Fibroblast of lung (primary cell): ENCODE measurements around the gene SLC39A8. TPM values are rescaled to one million over a fixed set of nuclear protein-coding genes. Genes with fewer than 3 reads are reported as not detected.

Source experiments
- DNase-seq, 2 donors: peaks; one replicate each; pipeline versions ENCODE4 v3.0.0 to v3.0.0-alpha.2; 2010; ENCODE audit warnings: low read depth in 2 of 2
- H2AFZ ChIP-seq: 2 replicates; pipeline ENCODE4 v1.5.1; 2012; ENCODE audit warnings: low read length, control low read depth, inconsistent platforms
- H3K27ac ChIP-seq: 2 replicates; pipeline ENCODE4 v1.5.1; 2011; ENCODE audit warnings: low read length, control low read depth; ENCODE audit not compliant: insufficient read depth
- H3K27me3 ChIP-seq: 2 replicates; pipeline ENCODE4 v1.5.1; 2011; ENCODE audit warnings: mild to moderate bottlenecking, low read length; ENCODE audit not compliant: control insufficient read depth, insufficient read depth
- H3K36me3 ChIP-seq: 2 replicates; pipeline ENCODE4 v1.5.1; 2011; ENCODE audit warnings: low read length; ENCODE audit not compliant: control insufficient read depth, insufficient read depth
- H3K4me1 ChIP-seq: 2 replicates; pipeline ENCODE4 v1.5.1; 2011; ENCODE audit warnings: low read length; ENCODE audit not compliant: control insufficient read depth, insufficient read depth; ENCODE audit errors: extremely low read depth
- H3K4me2 ChIP-seq: 2 replicates; pipeline ENCODE4 v1.5.1; 2011; ENCODE audit warnings: low read length, control low read depth; ENCODE audit not compliant: insufficient read depth; ENCODE audit errors: extremely low read depth
- H3K4me3 ChIP-seq, 4 experiments: fragments of 200-600 bp in 1 of 4; sonication (generic) in 1 of 4; replicated peaks in 1 of 4; 2 replicates each; pipeline ENCODE4 v1.5.1; 2011 to 2016; ENCODE audit warnings: low read length in 4 of 4, low read depth in 3 of 4, mild to moderate bottlenecking in 3 of 4, control low read depth in 2 of 4, inconsistent platforms in 1 of 4, mixed read lengths in 1 of 4; ENCODE audit not compliant: insufficient read depth in 1 of 4; ENCODE audit errors: control extremely low read depth in 1 of 4
- H3K79me2 ChIP-seq: 2 replicates; pipeline ENCODE4 v1.5.1; 2012; ENCODE audit warnings: mild to moderate bottlenecking, low read length, inconsistent platforms; ENCODE audit not compliant: control insufficient read depth, insufficient read depth
- H3K9ac ChIP-seq: 2 replicates; pipeline ENCODE4 v1.5.1; 2011; ENCODE audit warnings: mild to moderate bottlenecking, low read length, control low read depth; ENCODE audit not compliant: insufficient read depth
- H3K9me3 ChIP-seq: 2 replicates; pipeline ENCODE4 v1.5.1; 2012; ENCODE audit warnings: low read depth, low read length; ENCODE audit not compliant: control insufficient read depth, insufficient read depth
- H4K20me1 ChIP-seq: 2 replicates; pipeline ENCODE4 v1.5.1; 2011; ENCODE audit warnings: low read length; ENCODE audit not compliant: control insufficient read depth, insufficient read depth; ENCODE audit errors: extremely low read depth
- CTCF ChIP-seq, 2 donors: IDR thresholded peaks in 1 of 2; conservative IDR thresholded peaks in 1 of 2; 1 replicate in 1 of 2; 2 replicates in 1 of 2; pipeline ENCODE4 v1.5.1; 2011 to 2012; ENCODE audit warnings: low read length in 2 of 2, control low read depth in 1 of 2, inconsistent platforms in 1 of 2, low read depth in 1 of 2, mild to moderate bottlenecking in 1 of 2
- EZH2 ChIP-seq: IDR thresholded peaks from 2 replicates; pipeline ENCODE4 v1.5.1; 2012; ENCODE audit warnings: low read length, control low read depth, mild to moderate bottlenecking; ENCODE audit errors: missing control alignments
- polyA plus RNA-seq, 2 donors: library from polyadenylated mRNA; depleted of rRNA in 1 of 2; stranded (reverse) in 1 of 2; unstranded in 1 of 2; fragments of >200 nt; gene quantifications; 2 replicates each; pipeline ENCODE4 v1.2.1, GENCODE V29; 2011 to 2012; ENCODE audit warnings: missing spikeins in 1 of 2
- total RNA-seq: library from RNA; depleted of rRNA; stranded (reverse); fragments of >200 nt; gene quantifications from 2 replicates; pipeline ENCODE4 v1.2.1, GENCODE V29; 2014

Gene SLC39A8
- total and polyA plus RNA-seq, 2 donors (not counting 1 experiment from before 2014, with no cell fraction given), result 0.72 to 4.5 TPM

- Histone ChIP-seq H3K4me2 (no peak overlapping the region), H3K79me2 (no peaks in the 10 kb centered on the region), H3K9me3 (no peaks in the 10 kb centered on the region), H3K4me3 (no peak overlapping the region), H2AFZ (no peak overlapping the region), H3K9ac (no peak overlapping the region), H3K27ac (no peak overlapping the region), H3K4me1 (no peaks in the 10 kb centered on the region), H4K20me1 (no peaks in the 10 kb centered on the region), H3K36me3 (no peaks in the 10 kb centered on the region), H3K27me3 (no peaks in the 10 kb centered on the region)
- no peak for DNase-seq
- TF ChIP-seq CTCF (conservative IDR thresholded peaks at IDR 0.05 in 1 of 2, IDR thresholded peaks at IDR 0.05 in 1 of 2; ENCODE audit: low read depth in 1 of 2, low read length in 2 of 2) (no peak), EZH2 (no peak)
These were observed 110.9 kb downstream of the SLC39A8 start for GRCh38 chr4:102234243-102234838.

GRCh38 chr4:102230194-102230593 is 115.1 kb downstream of the SLC39A8 start:
- no peaks in the 10 kb centered on the region for H3K27me3 ChIP-seq
- no peaks in the 10 kb centered on the region for H3K4me1 ChIP-seq
- no peak overlapping the region for H3K4me3 ChIP-seq
- TF ChIP-seq CTCF (conservative IDR thresholded peaks at IDR 0.05 in 1 of 2, IDR thresholded peaks at IDR 0.05 in 1 of 2; ENCODE audit: low read depth in 1 of 2, low read length in 2 of 2) (no peak), EZH2 (no peak)
- no peak overlapping the region for H3K4me2 ChIP-seq
- H3K9me3 ChIP-seq, result no peaks in the 10 kb centered on the region
- no peak overlapping the region for H3K27ac ChIP-seq
- DNase-seq, result no peak
- H3K9ac ChIP-seq, result no peak overlapping the region
- H3K36me3 ChIP-seq, result no peaks in the 10 kb centered on the region
- no peak overlapping the region for H2AFZ ChIP-seq
- H3K79me2 ChIP-seq, result no peaks in the 10 kb centered on the region
- H4K20me1 ChIP-seq, result no peaks in the 10 kb centered on the region

- TF ChIP-seq EZH2 (no peak), CTCF (conservative IDR thresholded peaks at IDR 0.05 in 1 of 2, IDR thresholded peaks at IDR 0.05 in 1 of 2; ENCODE audit: low read depth in 1 of 2, low read length in 2 of 2) (no peak)
- no peak overlapping the region for H3K27ac ChIP-seq
- no peaks in the 10 kb centered on the region for H3K79me2 ChIP-seq
- H3K4me1 ChIP-seq, result no peaks in the 10 kb centered on the region
- no peak overlapping the region for H3K9ac ChIP-seq
- H3K4me3 ChIP-seq, result no peak overlapping the region
- no peaks in the 10 kb centered on the region for H4K20me1 ChIP-seq
- no peak for DNase-seq
- no peaks in the 10 kb centered on the region for H3K36me3 ChIP-seq
- H3K9me3 ChIP-seq, result no peaks in the 10 kb centered on the region
- H2AFZ ChIP-seq, result no peak overlapping the region
- no peaks in the 10 kb centered on the region for H3K27me3 ChIP-seq
- no peak overlapping the region for H3K4me2 ChIP-seq
These were observed 117.9 kb downstream of the SLC39A8 start for GRCh38 chr4:102227388-102227787.
